Endodermal cell (in vitro differentiated cells): ENCODE measurements around the gene PPARG. TPM values are rescaled to one million over a fixed set of nuclear protein-coding genes. Genes with fewer than 3 reads are reported as not detected.

Experiments
- DNase-seq: peaks from one replicate; pipeline ENCODE4 v3.0.0-alpha.2; 2017
- H3K27ac ChIP-seq: 2 replicates; pipeline ENCODE4 v1.5.1; 2013; ENCODE audit warnings: mild to moderate bottlenecking, low read depth, low read length, moderate library complexity
- H3K27me3 ChIP-seq: 2 replicates; pipeline ENCODE4 v1.6.1; 2013; ENCODE audit warnings: mild to moderate bottlenecking, low read length, moderate library complexity; ENCODE audit not compliant: insufficient read depth, control insufficient read depth, poor library complexity, severe bottlenecking
- H3K36me3 ChIP-seq: 2 replicates; pipeline ENCODE4 v1.7.0; 2013; ENCODE audit warnings: mild to moderate bottlenecking, low read length, moderate library complexity; ENCODE audit not compliant: control insufficient read depth, insufficient read depth
- H3K4me1 ChIP-seq: one replicate; pipeline ENCODE4 v1.7.0; 2013; ENCODE audit warnings: low read length; ENCODE audit not compliant: control insufficient read depth, insufficient read depth
- H3K4me3 ChIP-seq: 2 replicates; pipeline ENCODE4 v1.5.1; 2013; ENCODE audit warnings: mild to moderate bottlenecking, low read length, moderate library complexity
- H3K9ac ChIP-seq: 2 replicates; pipeline ENCODE4 v1.6.1; 2013; ENCODE audit warnings: mild to moderate bottlenecking, low read length, moderate library complexity; ENCODE audit not compliant: poor library complexity, severe bottlenecking; ENCODE audit errors: extremely low read depth
- H3K9me3 ChIP-seq: 2 replicates; pipeline ENCODE4 v1.6.1; 2013; ENCODE audit warnings: mild to moderate bottlenecking, low read length, moderate library complexity; ENCODE audit not compliant: control insufficient read depth
- H3K27ac Mint-ChIP-seq: 2 replicates; pipeline ENCODE4 v1.8.0; 2020; ENCODE audit warnings: mixed read lengths
- H3K27me3 Mint-ChIP-seq: 2 replicates; pipeline ENCODE4 v1.8.0; 2021; ENCODE audit warnings: mild to moderate bottlenecking, mixed read lengths; ENCODE audit not compliant: insufficient read depth
- H3K36me3 Mint-ChIP-seq: 2 replicates; pipeline ENCODE4 v1.8.0; 2020; ENCODE audit warnings: low read depth, mixed read lengths
- H3K4me1 Mint-ChIP-seq: 2 replicates; pipeline ENCODE4 v1.8.0; 2020; ENCODE audit warnings: mixed read lengths
- H3K4me3 Mint-ChIP-seq: 2 replicates; pipeline ENCODE4 v1.8.0; 2020; ENCODE audit warnings: mild to moderate bottlenecking, moderate library complexity, mixed read lengths
- H3K9me3 Mint-ChIP-seq: 2 replicates; pipeline ENCODE4 v1.8.0; 2020; ENCODE audit warnings: mild to moderate bottlenecking, mixed read lengths
- CTCF ChIP-seq: fragments of 200-600 bp; sonication (generic); conservative IDR thresholded peaks from 2 replicates; pipeline ENCODE4 v1.5.0; 2021; ENCODE audit warnings: antibody characterized with exemption, mild to moderate bottlenecking
- WGBS, 2 experiments: methylation state at CpG; one replicate each; pipeline versions ENCODE4 v1.1.5 to v1.1.7; 2013; ENCODE audit warnings: missing lambda C conversion rate in 2 of 2, mixed read lengths in 1 of 2; ENCODE audit not compliant: insufficient coverage in 1 of 2, insufficient read length in 1 of 2; 5-methylcytosine and 5-hydroxymethylcytosine counted together
- total RNA-seq, 2 donors: library from RNA; stranded (reverse); fragmentation: NEBNext Ultra II Directional in 1 of 2; extraction: Animal tissue kit (Norgen Biotek cat#: 25700) in 1 of 2; gene quantifications; 2 replicates in 1 of 2; 3 replicates in 1 of 2; pipeline ENCODE4 v1.2.1, GENCODE V29; 2021

PPARG gene
- total RNA-seq, 2 donors from 2014 or later: 3.8 to 4.5 TPM

- Mint-ChIP-seq H3K27ac (no peak overlapping the region), H3K4me3 (no peak overlapping the region)
- H3K27ac ChIP-seq: no peak overlapping the region
Measured at GRCh38 chr3:12292770-12293169, 3.9 kb downstream of the PPARG start.

GRCh38 chr3:12294885-12295580 lies 6.2 kb downstream of the PPARG start:
- Histone ChIP-seq H3K9me3 (no peaks in the 10 kb centered on the region), H3K4me3 (no peak overlapping the region), H3K9ac (no peak overlapping the region), H3K27ac (no peak overlapping the region), H3K27me3 (peaks cover 39% of the 10 kb centered on the region), H3K4me1 (no peaks in the 10 kb centered on the region), H3K36me3 (no peaks in the 10 kb centered on the region)
- no peaks in the 10 kb centered on the region for H3K36me3 Mint-ChIP-seq
- WGBS, 2 experiments: 91 to 95% methylated on average over 2 to 5 of the region's 6 CpGs
- H3K9me3 Mint-ChIP-seq: no peaks in the 10 kb centered on the region
- H3K27me3 Mint-ChIP-seq: peaks cover 28% of the 10 kb centered on the region
- no peak for TF ChIP-seq CTCF
- no peaks in the 10 kb centered on the region for H3K4me1 Mint-ChIP-seq
- no peak for DNase-seq
- no peak overlapping the region for H3K27ac Mint-ChIP-seq
- H3K4me3 Mint-ChIP-seq: no peak overlapping the region

More at GRCh38 chr3:12292770-12293169, 3.9 kb downstream of the PPARG start:
- Histone ChIP-seq H3K4me1 (no peaks in the 10 kb centered on the region), H3K9me3 (no peaks in the 10 kb centered on the region), H3K4me3 (no peak overlapping the region), H3K36me3 (no peaks in the 10 kb centered on the region), H3K9ac (no peak overlapping the region), H3K27me3 (peaks cover 57% of the 10 kb centered on the region)
- 79 to 80% methylated on average over 7 to 9 of the region's 9 CpGs for WGBS, 2 experiments
- Mint-ChIP-seq H3K27me3 (peaks cover 45% of the 10 kb centered on the region), H3K36me3 (no peaks in the 10 kb centered on the region), H3K9me3 (no peaks in the 10 kb centered on the region), H3K4me1 (no peaks in the 10 kb centered on the region)
- TF ChIP-seq CTCF: no peak
- DNase-seq: no peak

- Mint-ChIP-seq H3K4me1 (no peaks in the 10 kb centered on the region), H3K27me3 (peaks cover 21% of the 10 kb centered on the region), H3K27ac (no peak overlapping the region), H3K36me3 (no peaks in the 10 kb centered on the region), H3K4me3 (no peak overlapping the region), H3K9me3 (no peaks in the 10 kb centered on the region)
- Histone ChIP-seq H3K9ac (no peak overlapping the region), H3K9me3 (no peaks in the 10 kb centered on the region), H3K27ac (no peak overlapping the region), H3K4me1 (no peaks in the 10 kb centered on the region), H3K4me3 (no peak overlapping the region), H3K27me3 (peaks cover 24% of the 10 kb centered on the region), H3K36me3 (no peaks in the 10 kb centered on the region)
- DNase-seq: no peak
- TF ChIP-seq CTCF: no peak
- 91 to 100% methylated on average over 1 to 4 of the region's 4 CpGs for WGBS, 2 experiments
Measured at GRCh38 chr3:12296511-12296910, 7.6 kb downstream of the PPARG start.
